H1 (cell line): ENCODE data around the gene GAP43. TPM values are rescaled to one million over a fixed set of nuclear protein-coding genes. Genes with fewer than 3 reads are reported as not detected.

Experiments used
- BACH1 ChIP-seq: IDR thresholded peaks from 2 replicates; pipeline ENCODE4 v1.6.1; 2012; ENCODE audit warnings: low read length, improper control_type of control experiment
- CHD2 ChIP-seq: IDR thresholded peaks from 2 replicates; pipeline ENCODE4 v1.6.1; 2012; ENCODE audit warnings: low read length, improper control_type of control experiment
- E2F6 ChIP-seq: IDR thresholded peaks from 2 replicates; pipeline ENCODE4 v1.6.1; 2012; ENCODE audit warnings: inconsistent platforms
- KDM1A ChIP-seq: fragments of 200-600, 300-600 bp; sonication (generic); IDR thresholded peaks from 2 replicates; pipeline ENCODE4 v1.7.1; 2016; ENCODE audit warnings: mild to moderate bottlenecking, low read length, borderline replicate concordance
- MAX ChIP-seq: IDR thresholded peaks from 2 replicates; pipeline ENCODE4 v1.6.1; 2012; ENCODE audit warnings: inconsistent platforms
- RFX5 ChIP-seq: IDR thresholded peaks from 2 replicates; pipeline ENCODE4 v1.6.1; 2011; ENCODE audit warnings: low read depth, low read length, improper control_type of control experiment, borderline replicate concordance
- RNF2 ChIP-seq: fragments of 200-900, 300-1000 bp; sonication (generic); IDR thresholded peaks from 2 replicates; pipeline ENCODE4 v1.7.1; 2016; ENCODE audit warnings: borderline replicate concordance, low read depth, mild to moderate bottlenecking, antibody characterized with exemption, low read length; ENCODE audit not compliant: poor library complexity, severe bottlenecking; ENCODE audit errors: missing control alignments
- SP2 ChIP-seq: IDR thresholded peaks from 2 replicates; pipeline ENCODE4 v1.6.1; 2012; ENCODE audit warnings: mild to moderate bottlenecking, low read length, inconsistent platforms
- SUZ12 ChIP-seq: fragments of 200-600 bp; sonication (generic); IDR thresholded peaks from 2 replicates; pipeline ENCODE4 v1.6.1; 2012; ENCODE audit warnings: mild to moderate bottlenecking, inconsistent platforms, low read length, moderate library complexity, mixed read lengths
- TAF7 ChIP-seq: optimal IDR thresholded peaks from 2 replicates; pipeline ENCODE3; 2011; ENCODE audit warnings: low read depth, mild to moderate bottlenecking, inconsistent platforms, low read length, moderate library complexity, borderline replicate concordance
- TCF12 ChIP-seq: IDR thresholded peaks from 2 replicates; pipeline ENCODE4 v1.6.1; 2011; ENCODE audit warnings: low read depth, mild to moderate bottlenecking, low read length
- USF2 ChIP-seq: IDR thresholded peaks from 2 replicates; pipeline ENCODE4 v1.6.1; 2011; ENCODE audit warnings: low read length, improper control_type of control experiment
- polyA plus RNA-seq, 7 experiments: library from polyadenylated mRNA; depleted of rRNA in 3 of 7; stranded (reverse) in 5 of 7; unstranded in 2 of 7; fragments of >200 nt in 5 of 7; fragments of 200-250 nt in 2 of 7; gene quantifications; 1 replicate in 5 of 7; 2 replicates in 1 of 7; 4 replicates in 1 of 7; pipeline versions ENCODE4 v1.2.1 to v1.2.3, GENCODE V29; 2011 to 2013; ENCODE audit warnings: missing spikeins in 2 of 7, mixed read lengths in 2 of 7
- total RNA-seq: library from RNA; stranded (reverse); fragmentation: NEBNext Ultra II Directional; extraction: Animal tissue kit (Norgen Biotek cat#: 25700); gene quantifications from 2 replicates; pipeline ENCODE4 v1.2.1, GENCODE V29; 2021

Gene GAP43
- total and polyA plus RNA-seq, 2 of the 8 experiments (the other 6 are each of a cell fraction or from before 2014, with no cell fraction given), result 11.2 to 21.9 TPM

GRCh38 chr3:115688418-115688817, 65.1 kb downstream of the GAP43 start (continued):
- TF ChIP-seq USF2 (no peak), E2F6 (0 out of 2 replicates have a peak, but pooled peaks have one; percentile 16), SUZ12 (no peak), CHD2 (no peak), BACH1 (no peak), TAF7 (no peak), SP2 (no peak), MAX (peak; percentile 63; the same call in 1 of the 2 replicates), TCF12 (no peak), KDM1A (no peak), RNF2 (no peak), RFX5 (no peak)
- TF ChIP-seq, all 59 proteins: peak for 3
